Liver (tissue), 9 donors: ENCODE measurements around the gene MRPL47. TPM values are rescaled to one million over a fixed set of nuclear protein-coding genes. Genes with fewer than 3 reads are reported as not detected.

Experiments used
- DNase-seq: peaks from one replicate; pipeline ENCODE4 v3.0.0-alpha.2; 2017; ENCODE audit warnings: low spot score
- H3K27ac ChIP-seq, 2 donors: one replicate each; pipeline ENCODE4 v1.7.0; 2013; ENCODE audit warnings: inconsistent platforms in 2 of 2, low read length in 2 of 2, control low read depth in 1 of 2, low read depth in 1 of 2, mild to moderate bottlenecking in 1 of 2
- H3K27me3 ChIP-seq, 4 donors: one replicate each; pipeline versions ENCODE4 v1.6.1 to v1.7.0; 2013; ENCODE audit warnings: low read length in 3 of 4, inconsistent platforms in 1 of 4, mild to moderate bottlenecking in 1 of 4, moderate library complexity in 1 of 4; ENCODE audit not compliant: control insufficient read depth in 4 of 4, insufficient read depth in 4 of 4
- H3K36me3 ChIP-seq, 4 donors: one replicate each; pipeline versions ENCODE4 v1.6.1 to v1.7.0; 2013; ENCODE audit warnings: low read length in 3 of 4, mild to moderate bottlenecking in 3 of 4, low read depth in 1 of 4, moderate library complexity in 1 of 4; ENCODE audit not compliant: control insufficient read depth in 4 of 4, insufficient read depth in 3 of 4
- H3K4me1 ChIP-seq, 4 donors: one replicate each; pipeline versions ENCODE4 v1.6.1 to v1.7.0; 2013; ENCODE audit warnings: low read length in 3 of 4, mild to moderate bottlenecking in 3 of 4, moderate library complexity in 1 of 4; ENCODE audit not compliant: control insufficient read depth in 4 of 4, insufficient read depth in 4 of 4
- H3K4me3 ChIP-seq, 3 donors: one replicate each; pipeline versions ENCODE4 v1.6.1 to v1.7.0; 2013; ENCODE audit warnings: low read length in 3 of 3, control low read depth in 1 of 3, low read depth in 1 of 3, mild to moderate bottlenecking in 1 of 3
- H3K9ac ChIP-seq, 2 donors: one replicate each; pipeline ENCODE4 v1.7.0; 2013; ENCODE audit warnings: low read length in 2 of 2, mild to moderate bottlenecking in 2 of 2, moderate library complexity in 2 of 2, control low read depth in 1 of 2, low read depth in 1 of 2
- H3K9me3 ChIP-seq, 4 donors: one replicate each; pipeline versions ENCODE4 v1.6.1 to v1.7.0; 2013; ENCODE audit warnings: low read length in 3 of 4; ENCODE audit not compliant: control insufficient read depth in 4 of 4
- EGR1 ChIP-seq, 2 donors: IDR thresholded peaks; 2 replicates each; pipeline ENCODE4 v1.6.1; 2016 to 2018; ENCODE audit warnings: antibody characterized with exemption in 2 of 2, low read depth in 2 of 2
- FOXA1 ChIP-seq: IDR thresholded peaks from 2 replicates; pipeline ENCODE4 v1.6.1; 2016; ENCODE audit warnings: antibody characterized with exemption
- FOXA2 ChIP-seq: IDR thresholded peaks from 2 replicates; pipeline ENCODE4 v1.6.1; 2016; ENCODE audit warnings: antibody characterized with exemption
- GABPA ChIP-seq, 2 donors: IDR thresholded peaks in 1 of 2; conservative IDR thresholded peaks in 1 of 2; 2 replicates each; pipeline ENCODE4 v1.6.1; 2016; ENCODE audit warnings: antibody characterized with exemption in 2 of 2, mild to moderate bottlenecking in 1 of 2, moderate library complexity in 1 of 2
- HNF4A ChIP-seq, 2 donors: conservative IDR thresholded peaks; 2 replicates each; pipeline ENCODE4 v1.6.1; 2016; ENCODE audit warnings: antibody characterized with exemption in 2 of 2, mild to moderate bottlenecking in 2 of 2
- HNF4G ChIP-seq: IDR thresholded peaks from 2 replicates; pipeline ENCODE4 v1.6.1; 2016; ENCODE audit warnings: antibody characterized with exemption
- JUND ChIP-seq, 2 donors: IDR thresholded peaks; 2 replicates each; pipeline ENCODE4 v1.6.1; 2016; ENCODE audit warnings: antibody characterized with exemption in 2 of 2
- RAD21 ChIP-seq, 2 donors: IDR thresholded peaks; 2 replicates each; pipeline ENCODE4 v1.6.1; 2016; ENCODE audit warnings: antibody characterized with exemption in 2 of 2, mild to moderate bottlenecking in 2 of 2
- RXRA ChIP-seq, 2 donors: IDR thresholded peaks; 2 replicates each; pipeline ENCODE4 v1.6.1; 2017 to 2018; ENCODE audit warnings: antibody characterized with exemption in 2 of 2, mild to moderate bottlenecking in 1 of 2
- SP1 ChIP-seq: IDR thresholded peaks from 2 replicates; pipeline ENCODE4 v1.6.1; 2018; ENCODE audit warnings: antibody characterized with exemption, mild to moderate bottlenecking
- WGBS: extraction: QIAGEN DNeasy Blood & Tissue Kit; methylation state at CpG from one replicate; pipeline ENCODE4 v1.1.7; 2013; 5-methylcytosine and 5-hydroxymethylcytosine counted together
- polyA plus RNA-seq, 2 donors: library from polyadenylated mRNA; stranded (reverse) in 1 of 2; unstranded in 1 of 2; fragments of 200-250 nt in 1 of 2; fragments of >200 nt in 1 of 2; fragmentation: Nextera tagmentation in 1 of 2; extraction: Ambion mirVana in 1 of 2; gene quantifications; one replicate each; pipeline versions ENCODE4 v1.2.1 to v1.2.3, GENCODE V29; 2013 to 2015
- total RNA-seq, 2 donors: library from RNA; depleted of rRNA; stranded (reverse); fragments of >200 nt; gene quantifications; one replicate each; pipeline ENCODE4 v1.2.3, GENCODE V29; 2014
- TF ChIP-seq, protein P1 (sequence below): IDR thresholded peaks from 2 replicates; pipeline ENCODE4 v1.6.1; 2016; ENCODE audit warnings: antibody characterized with exemption, mild to moderate bottlenecking
- TF ChIP-seq, protein P2 (sequence below): IDR thresholded peaks from 2 replicates; pipeline ENCODE4 v1.6.1; 2016; ENCODE audit warnings: antibody characterized with exemption
- TF ChIP-seq, protein P3 (sequence below): fragments of 150-350 bp; IDR thresholded peaks from 2 replicates; pipeline ENCODE4 v1.5.1; 2017; ENCODE audit warnings: improper control_type of control experiment, low read depth, low read length; ENCODE audit not compliant: missing input control
- donor health status: healthy.
- donor health status: healthy.
- donor health status: healthy.
- donor health status: healthy.
- donor health status: healthy.

Gene MRPL47
- total and polyA plus RNA-seq, 4 donors: 11.5 to 34.1 (median 18.6) TPM

DNA sequence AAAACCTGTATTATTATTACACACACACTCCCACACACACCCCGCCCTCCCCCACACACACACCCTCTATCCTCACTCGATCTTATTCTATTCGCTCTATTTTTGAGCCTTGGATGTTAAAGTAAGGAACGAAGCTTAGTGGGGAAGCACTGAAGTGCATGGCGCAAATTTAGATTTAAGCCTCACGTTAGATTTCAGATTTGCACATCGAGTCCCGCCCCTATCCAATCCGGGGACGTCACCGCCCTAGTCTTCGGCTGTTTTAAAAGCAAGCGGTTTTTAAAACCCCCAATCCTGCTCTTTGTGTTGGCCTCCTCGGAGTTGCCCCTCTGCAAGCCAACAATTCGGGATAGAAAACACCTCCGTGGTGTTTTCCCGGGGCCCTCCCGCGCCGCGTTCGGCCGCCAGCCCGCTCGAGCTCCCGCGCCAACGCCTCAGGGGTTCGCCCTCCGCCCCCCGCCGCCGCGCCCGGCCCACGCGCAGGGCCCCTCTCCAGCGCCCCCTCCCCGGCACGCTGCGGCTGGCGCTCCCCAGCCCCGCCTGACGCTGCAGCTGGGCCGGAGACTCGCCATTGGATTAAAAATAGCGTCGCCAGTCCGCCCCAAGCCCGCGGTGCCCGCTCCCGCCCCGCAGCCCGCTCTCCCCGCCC lies 48.1 kb upstream of the MRPL47 start, which contains the start of gene USP13:
Gene USP13 (plus strand): TSS at position 594 of the 649 bp plus-strand sequence. CDS start 186 bp downstream, outside the sequence.
- Histone ChIP-seq H3K27ac (peak within 1 kb of the TSS; percentile 84 to 96), H3K9me3 (no peaks in the 10 kb centered on the region), H3K4me3 (peak within 1 kb of the TSS; percentile 72 to 97 (median 94)), H3K9ac (peak within 1 kb of the TSS; percentile 60 to 87), H3K27me3 (no peaks in the 10 kb centered on the region), H3K4me1 (peaks cover 0 to 16% (median 5%) of the 10 kb centered on the region in 4 donors), H3K36me3 (no peaks in the 10 kb centered on the region)
- peak; percentile 60 for DNase-seq
- TF ChIP-seq FOXA1: no peak
- TF ChIP-seq RAD21 (IDR thresholded peaks at IDR 0.05): peak in 1 of 2 donors; percentile 8
- TF ChIP-seq FOXA2: no peak
- TF ChIP-seq, protein P1, sequence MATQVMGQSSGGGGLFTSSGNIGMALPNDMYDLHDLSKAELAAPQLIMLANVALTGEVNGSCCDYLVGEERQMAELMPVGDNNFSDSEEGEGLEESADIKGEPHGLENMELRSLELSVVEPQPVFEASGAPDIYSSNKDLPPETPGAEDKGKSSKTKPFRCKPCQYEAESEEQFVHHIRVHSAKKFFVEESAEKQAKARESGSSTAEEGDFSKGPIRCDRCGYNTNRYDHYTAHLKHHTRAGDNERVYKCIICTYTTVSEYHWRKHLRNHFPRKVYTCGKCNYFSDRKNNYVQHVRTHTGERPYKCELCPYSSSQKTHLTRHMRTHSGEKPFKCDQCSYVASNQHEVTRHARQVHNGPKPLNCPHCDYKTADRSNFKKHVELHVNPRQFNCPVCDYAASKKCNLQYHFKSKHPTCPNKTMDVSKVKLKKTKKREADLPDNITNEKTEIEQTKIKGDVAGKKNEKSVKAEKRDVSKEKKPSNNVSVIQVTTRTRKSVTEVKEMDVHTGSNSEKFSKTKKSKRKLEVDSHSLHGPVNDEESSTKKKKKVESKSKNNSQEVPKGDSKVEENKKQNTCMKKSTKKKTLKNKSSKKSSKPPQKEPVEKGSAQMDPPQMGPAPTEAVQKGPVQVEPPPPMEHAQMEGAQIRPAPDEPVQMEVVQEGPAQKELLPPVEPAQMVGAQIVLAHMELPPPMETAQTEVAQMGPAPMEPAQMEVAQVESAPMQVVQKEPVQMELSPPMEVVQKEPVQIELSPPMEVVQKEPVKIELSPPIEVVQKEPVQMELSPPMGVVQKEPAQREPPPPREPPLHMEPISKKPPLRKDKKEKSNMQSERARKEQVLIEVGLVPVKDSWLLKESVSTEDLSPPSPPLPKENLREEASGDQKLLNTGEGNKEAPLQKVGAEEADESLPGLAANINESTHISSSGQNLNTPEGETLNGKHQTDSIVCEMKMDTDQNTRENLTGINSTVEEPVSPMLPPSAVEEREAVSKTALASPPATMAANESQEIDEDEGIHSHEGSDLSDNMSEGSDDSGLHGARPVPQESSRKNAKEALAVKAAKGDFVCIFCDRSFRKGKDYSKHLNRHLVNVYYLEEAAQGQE: peak; percentile 54
- no peak for TF ChIP-seq RXRA (IDR thresholded peaks at IDR 0.05)
- no peak for TF ChIP-seq HNF4A (conservative IDR thresholded peaks at IDR 0.05)
- TF ChIP-seq GABPA (IDR thresholded peaks at IDR 0.05 in 1 of 2, conservative IDR thresholded peaks at IDR 0.05 in 1 of 2): no peak
- no peak for TF ChIP-seq JUND (IDR thresholded peaks at IDR 0.05)
- TF ChIP-seq HNF4G: no peak
- TF ChIP-seq, protein P2, sequence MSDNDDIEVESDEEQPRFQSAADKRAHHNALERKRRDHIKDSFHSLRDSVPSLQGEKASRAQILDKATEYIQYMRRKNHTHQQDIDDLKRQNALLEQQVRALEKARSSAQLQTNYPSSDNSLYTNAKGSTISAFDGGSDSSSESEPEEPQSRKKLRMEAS: no peak
- no peak for TF ChIP-seq SP1
- TF ChIP-seq EGR1 (IDR thresholded peaks at IDR 0.05; ENCODE audit: low read depth in 2 of 2): no peak
- TF ChIP-seq, protein P3, sequence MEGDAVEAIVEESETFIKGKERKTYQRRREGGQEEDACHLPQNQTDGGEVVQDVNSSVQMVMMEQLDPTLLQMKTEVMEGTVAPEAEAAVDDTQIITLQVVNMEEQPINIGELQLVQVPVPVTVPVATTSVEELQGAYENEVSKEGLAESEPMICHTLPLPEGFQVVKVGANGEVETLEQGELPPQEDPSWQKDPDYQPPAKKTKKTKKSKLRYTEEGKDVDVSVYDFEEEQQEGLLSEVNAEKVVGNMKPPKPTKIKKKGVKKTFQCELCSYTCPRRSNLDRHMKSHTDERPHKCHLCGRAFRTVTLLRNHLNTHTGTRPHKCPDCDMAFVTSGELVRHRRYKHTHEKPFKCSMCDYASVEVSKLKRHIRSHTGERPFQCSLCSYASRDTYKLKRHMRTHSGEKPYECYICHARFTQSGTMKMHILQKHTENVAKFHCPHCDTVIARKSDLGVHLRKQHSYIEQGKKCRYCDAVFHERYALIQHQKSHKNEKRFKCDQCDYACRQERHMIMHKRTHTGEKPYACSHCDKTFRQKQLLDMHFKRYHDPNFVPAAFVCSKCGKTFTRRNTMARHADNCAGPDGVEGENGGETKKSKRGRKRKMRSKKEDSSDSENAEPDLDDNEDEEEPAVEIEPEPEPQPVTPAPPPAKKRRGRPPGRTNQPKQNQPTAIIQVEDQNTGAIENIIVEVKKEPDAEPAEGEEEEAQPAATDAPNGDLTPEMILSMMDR: peak; percentile 29
- under 1% methylated on average over 56 of the region's 56 CpGs for WGBS

DNA sequence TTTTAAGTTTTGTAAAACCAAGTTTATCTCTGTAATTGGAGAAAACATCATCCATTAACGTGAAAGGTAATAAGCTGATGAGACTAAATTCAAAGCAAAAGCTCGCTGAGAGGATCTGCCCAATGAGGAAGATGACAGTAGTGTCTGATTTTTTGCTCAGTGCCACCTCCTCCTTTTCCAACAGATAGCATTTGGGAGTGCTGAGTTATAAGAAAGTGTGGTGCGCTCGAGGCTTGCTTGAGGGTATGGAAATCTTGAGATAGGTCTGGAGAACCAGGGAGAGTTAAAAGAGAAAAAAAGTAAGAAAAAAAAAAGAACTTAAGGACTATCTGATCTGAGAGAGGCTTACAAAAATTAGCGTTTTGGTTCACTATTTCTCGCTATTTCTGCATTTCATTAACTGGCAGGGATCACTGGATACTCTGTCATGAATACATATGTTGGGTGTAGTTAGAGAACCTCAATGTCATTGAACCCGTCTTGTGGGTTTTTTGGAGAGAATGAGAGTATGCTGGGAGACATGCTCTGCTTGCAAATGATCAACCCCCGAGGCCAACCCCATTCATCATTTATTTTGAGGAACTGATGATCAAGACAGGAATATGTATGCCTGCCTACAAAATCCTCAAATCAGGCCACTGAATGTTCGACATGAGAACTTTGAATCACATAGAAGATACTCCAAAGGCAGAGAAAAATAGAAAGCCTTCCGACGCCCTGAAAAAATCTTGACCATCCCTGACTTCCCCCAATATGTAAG lies 47.4 kb upstream of the MRPL47 start:
- Histone ChIP-seq H3K27ac (peak overlapping the region; percentile 79 to 96), H3K36me3 (no peaks in the 10 kb centered on the region), H3K4me3 (peak overlapping the region in 2 of 3 donors; percentile 69 to 94), H3K27me3 (no peaks in the 10 kb centered on the region), H3K9ac (peak overlapping the region in 1 of 2 donors; percentile 60), H3K9me3 (no peaks in the 10 kb centered on the region), H3K4me1 (peaks cover 0 to 16% (median 5%) of the 10 kb centered on the region in 4 donors)
- no peak for DNase-seq
- TF ChIP-seq EGR1 (IDR thresholded peaks at IDR 0.05; ENCODE audit: low read depth in 2 of 2): no peak
- TF ChIP-seq RXRA (IDR thresholded peaks at IDR 0.05): peak in 1 of 2 donors; percentile 10
- WGBS: 56% methylated on average over 11 of the region's 11 CpGs
